ENCODE data around the gene SVIL. TPM values are rescaled to one million over a fixed set of nuclear protein-coding genes. Genes with fewer than 3 reads are reported as not detected.
"Not testable (repeated sequence)": the region's sequence is repeated elsewhere in the genome, so short reads cannot be mapped to it uniquely, and the experiment has no call there.

SVIL gene
- total RNA-seq, 3 donors from 2014 or later, result 25.8 to 69.5 (median 60.6) TPM

DNA sequence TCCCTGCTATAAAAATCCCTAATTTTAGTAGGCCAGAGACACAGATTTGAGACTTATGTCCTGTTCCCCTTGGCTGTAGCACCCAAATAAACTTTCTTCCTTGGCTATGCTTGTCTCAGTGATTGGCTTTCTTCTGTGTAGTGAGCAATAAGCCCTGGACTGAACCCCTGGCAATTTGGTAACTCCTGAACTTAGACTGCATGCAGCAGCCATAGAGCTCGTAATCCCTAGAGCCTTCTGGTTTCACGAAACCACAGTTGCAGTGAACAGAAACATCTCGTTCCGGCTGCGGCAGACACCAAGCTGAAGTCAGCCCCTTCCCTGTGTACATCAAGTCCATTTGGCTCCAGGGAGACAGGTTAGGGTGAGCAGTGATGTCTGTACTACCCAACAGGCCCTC lies 173.7 kb downstream of the SVIL start:
- H3K4me1 ChIP-seq, result no peaks in the 10 kb centered on the region
- no peaks in the 10 kb centered on the region for H3K36me3 ChIP-seq
- no peak for TF ChIP-seq POLR2A (IDR thresholded peaks at IDR 0.05)
- no peak for TF ChIP-seq POLR2AphosphoS5 (IDR thresholded peaks at IDR 0.05)
- TF ChIP-seq CTCF (IDR thresholded peaks at IDR 0.05), result no peak
- no peaks in the 10 kb centered on the region for H3K27me3 ChIP-seq
- no peak for DNase-seq (ENCODE audit: low spot score in 2 of 2)
- no peak overlapping the region for H3K27ac ChIP-seq
- intact Hi-C loops (cut with DNase I; ENCODE audit: low total_unique reads), result no loop called here
- no peaks in the 10 kb centered on the region for H3K9me3 ChIP-seq
- H3K4me3 ChIP-seq, result no peak overlapping the region

DNA sequence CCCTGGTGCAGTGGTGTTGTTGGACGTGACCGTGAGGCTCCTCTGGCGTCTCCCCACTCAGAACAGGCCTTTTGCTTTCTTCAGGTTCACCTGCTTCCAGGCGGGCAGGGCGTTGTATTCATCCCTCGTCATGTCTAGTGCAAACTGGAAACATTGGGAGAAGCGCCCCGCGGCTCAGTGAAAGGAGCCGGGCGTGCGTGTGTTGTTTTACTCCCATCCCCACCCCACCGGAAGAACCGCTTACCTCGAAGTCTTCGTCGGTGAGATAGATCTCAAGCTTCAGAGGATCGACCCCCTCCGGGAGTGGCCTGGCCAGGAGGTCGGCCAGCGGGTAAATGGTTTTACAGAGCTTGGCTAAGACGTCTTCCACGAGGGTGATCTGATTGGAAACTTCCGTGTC lies 176.6 kb downstream of the SVIL start:
- H3K4me3 ChIP-seq; H3K9me3 ChIP-seq; H3K27ac ChIP-seq; intact Hi-C loops (cut with DNase I; ENCODE audit: low total_unique reads); H3K27me3 ChIP-seq; H3K4me1 ChIP-seq; DNase-seq (ENCODE audit: low spot score in 2 of 2); H3K36me3 ChIP-seq: not testable (repeated sequence)

GRCh38 chr10:29455095-29455494 lies 179.7 kb downstream of the SVIL start:
- H3K36me3 ChIP-seq, result no peaks in the 10 kb centered on the region
- no peak for TF ChIP-seq POLR2AphosphoS5 (IDR thresholded peaks at IDR 0.05)
- no peak for TF ChIP-seq POLR2A (IDR thresholded peaks at IDR 0.05)
- no peak for TF ChIP-seq CTCF (IDR thresholded peaks at IDR 0.05)
- H3K9me3 ChIP-seq, result no peaks in the 10 kb centered on the region
- intact Hi-C loops (cut with DNase I; ENCODE audit: low total_unique reads), result no loop called here
- H3K4me1 ChIP-seq, result no peaks in the 10 kb centered on the region
- H3K4me3 ChIP-seq, result no peak overlapping the region
- DNase-seq (ENCODE audit: low spot score in 2 of 2), result no peak
- no peaks in the 10 kb centered on the region for H3K27me3 ChIP-seq
- no peak overlapping the region for H3K27ac ChIP-seq

- no peak for DNase-seq (ENCODE audit: low spot score in 2 of 2)
- intact Hi-C loops (cut with DNase I; ENCODE audit: low total_unique reads), result no loop called here
These were observed 180.5 kb downstream of the SVIL start for GRCh38 chr10:29454250-29454649.

GRCh38 chr10:29452546-29452945 lies 182.2 kb downstream of the SVIL start:
- Histone ChIP-seq H3K27ac (no peak overlapping the region), H3K36me3 (no peaks in the 10 kb centered on the region), H3K9me3 (no peaks in the 10 kb centered on the region), H3K27me3 (no peaks in the 10 kb centered on the region), H3K4me1 (no peaks in the 10 kb centered on the region), H3K4me3 (no peak overlapping the region)
- DNase-seq (ENCODE audit: low spot score in 2 of 2), result no peak
- intact Hi-C loops (cut with DNase I; ENCODE audit: low total_unique reads), result no loop called here
- TF ChIP-seq CTCF (IDR thresholded peaks at IDR 0.05), result no peak
- no peak for TF ChIP-seq POLR2AphosphoS5 (IDR thresholded peaks at IDR 0.05)

More at GRCh38 chr10:29454250-29454649, 180.5 kb downstream of the SVIL start:
- H3K27me3 ChIP-seq, result no peaks in the 10 kb centered on the region
- no peaks in the 10 kb centered on the region for H3K4me1 ChIP-seq
- no peak overlapping the region for H3K4me3 ChIP-seq
- H3K36me3 ChIP-seq, result no peaks in the 10 kb centered on the region
- no peak overlapping the region for H3K27ac ChIP-seq
- no peak for TF ChIP-seq POLR2A (IDR thresholded peaks at IDR 0.05)
- no peak for TF ChIP-seq CTCF (IDR thresholded peaks at IDR 0.05)
- TF ChIP-seq POLR2AphosphoS5 (IDR thresholded peaks at IDR 0.05), result no peak
- no peaks in the 10 kb centered on the region for H3K9me3 ChIP-seq

- Histone ChIP-seq H3K4me3 (no peak overlapping the region), H3K9me3 (no peaks in the 10 kb centered on the region), H3K27me3 (no peaks in the 10 kb centered on the region), H3K36me3 (no peaks in the 10 kb centered on the region), H3K27ac (no peak overlapping the region), H3K4me1 (no peaks in the 10 kb centered on the region)
- DNase-seq (ENCODE audit: low spot score in 2 of 2), result no peak
- intact Hi-C loops (cut with DNase I; ENCODE audit: low total_unique reads), result loop anchor here (2.0 kb wide), 1 partner anchor 67 kb away; no protein-coding TSS in a partner anchor
- TF ChIP-seq POLR2A (IDR thresholded peaks at IDR 0.05), result no peak
These were observed 182.8 kb downstream of the SVIL start for GRCh38 chr10:29451946-29452345.
